ENCODE results near the gene VEPH1.

VEPH1 gene

GRCh38 chr3:157428853-157429252 is 74.4 kb downstream of the VEPH1 start:
- no peak for TF ChIP-seq CTCF (IDR thresholded peaks at IDR 0.05)
- Histone ChIP-seq H3K27me3 (no peaks in the 10 kb centered on the region), H3K4me3 (ENCODE audit: low read depth in 1 of 2, low read length in 1 of 2) (no peak overlapping the region), H3K9me3 (no peaks in the 10 kb centered on the region), H3K4me1 (ENCODE audit: control insufficient read depth in 1 of 2, insufficient read depth in 1 of 2, low read depth in 1 of 2, low read length in 1 of 2) (no peaks in the 10 kb centered on the region), H3K27ac (no peak overlapping the region), H3K36me3 (no peaks in the 10 kb centered on the region)

- Histone ChIP-seq H3K4me1 (ENCODE audit: control insufficient read depth in 1 of 2, insufficient read depth in 1 of 2, low read depth in 1 of 2, low read length in 1 of 2) (no peaks in the 10 kb centered on the region), H3K27ac (no peak overlapping the region), H3K36me3 (no peaks in the 10 kb centered on the region), H3K4me3 (ENCODE audit: low read depth in 1 of 2, low read length in 1 of 2) (no peak overlapping the region), H3K9me3 (no peaks in the 10 kb centered on the region), H3K27me3 (no peaks in the 10 kb centered on the region)
- no peak for TF ChIP-seq CTCF (IDR thresholded peaks at IDR 0.05)
These were observed 75.3 kb downstream of the VEPH1 start for GRCh38 chr3:157427901-157428300.

GRCh38 chr3:157423337-157423736 is 79.9 kb downstream of the VEPH1 start:
- Histone ChIP-seq H3K36me3 (no peaks in the 10 kb centered on the region), H3K9me3 (no peaks in the 10 kb centered on the region), H3K4me1 (ENCODE audit: control insufficient read depth in 1 of 2, insufficient read depth in 1 of 2, low read depth in 1 of 2, low read length in 1 of 2) (no peaks in the 10 kb centered on the region), H3K27me3 (no peaks in the 10 kb centered on the region), H3K4me3 (ENCODE audit: low read depth in 1 of 2, low read length in 1 of 2) (no peak overlapping the region), H3K27ac (no peak overlapping the region)
- TF ChIP-seq CTCF (IDR thresholded peaks at IDR 0.05), result no peak

- Histone ChIP-seq H3K9me3 (no peaks in the 10 kb centered on the region), H3K4me1 (ENCODE audit: control insufficient read depth in 1 of 2, insufficient read depth in 1 of 2, low read depth in 1 of 2, low read length in 1 of 2) (no peaks in the 10 kb centered on the region), H3K27ac (no peak overlapping the region), H3K36me3 (no peaks in the 10 kb centered on the region), H3K4me3 (ENCODE audit: low read depth in 1 of 2, low read length in 1 of 2) (no peak overlapping the region), H3K27me3 (no peaks in the 10 kb centered on the region)
- no peak for TF ChIP-seq CTCF (IDR thresholded peaks at IDR 0.05)
These were observed 82.5 kb downstream of the VEPH1 start for GRCh38 chr3:157420606-157421130.

- Histone ChIP-seq H3K4me1 (ENCODE audit: control insufficient read depth in 1 of 2, insufficient read depth in 1 of 2, low read depth in 1 of 2, low read length in 1 of 2) (no peaks in the 10 kb centered on the region), H3K27ac (no peak overlapping the region), H3K36me3 (no peaks in the 10 kb centered on the region), H3K4me3 (ENCODE audit: low read depth in 1 of 2, low read length in 1 of 2) (no peak overlapping the region), H3K9me3 (no peaks in the 10 kb centered on the region), H3K27me3 (no peaks in the 10 kb centered on the region)
- TF ChIP-seq CTCF (IDR thresholded peaks at IDR 0.05), result no peak
These were observed 85.1 kb downstream of the VEPH1 start for GRCh38 chr3:157418104-157418503.

- Histone ChIP-seq H3K27me3 (no peaks in the 10 kb centered on the region), H3K4me1 (ENCODE audit: control insufficient read depth in 1 of 2, insufficient read depth in 1 of 2, low read depth in 1 of 2, low read length in 1 of 2) (no peaks in the 10 kb centered on the region), H3K9me3 (no peaks in the 10 kb centered on the region), H3K4me3 (ENCODE audit: low read depth in 1 of 2, low read length in 1 of 2) (no peak overlapping the region), H3K36me3 (no peaks in the 10 kb centered on the region), H3K27ac (no peak overlapping the region)
- no peak for TF ChIP-seq CTCF (IDR thresholded peaks at IDR 0.05)
These were observed 86.0 kb downstream of the VEPH1 start for GRCh38 chr3:157417247-157417646.

All from neutrophil (primary cell).